Suprapubic skin (tissue), 4 donors: ENCODE measurements around the gene PMEPA1. TPM values are rescaled to one million over a fixed set of nuclear protein-coding genes. Genes with fewer than 3 reads are reported as not detected.

Source experiments
- DNase-seq, 2 donors: peaks; one replicate each; pipeline ENCODE4 v3.0.0-alpha.2; 2019; ENCODE audit warnings: low spot score in 2 of 2
- H3K27ac ChIP-seq: fragments of 200-600 bp; sonication (generic); one replicate; pipeline ENCODE4 v1.5.1; 2019
- H3K27me3 ChIP-seq: fragments of 200-600 bp; sonication (generic); one replicate; pipeline ENCODE4 v1.5.1; 2019
- H3K36me3 ChIP-seq: fragments of 200-600 bp; sonication (generic); one replicate; pipeline ENCODE4 v1.5.1; 2019
- H3K4me1 ChIP-seq: fragments of 200-600 bp; sonication (generic); one replicate; pipeline ENCODE4 v1.5.1; 2019
- H3K4me3 ChIP-seq: fragments of 200-600 bp; sonication (generic); one replicate; pipeline ENCODE4 v1.5.1; 2019; ENCODE audit warnings: mild to moderate bottlenecking
- H3K9me3 ChIP-seq: fragments of 200-600 bp; sonication (generic); one replicate; pipeline ENCODE4 v1.5.1; 2019
- CTCF ChIP-seq, 2 donors: fragments of 200-600 bp in 1 of 2; fragments of 450-650 bp in 1 of 2; sonication (generic) in 1 of 2; IDR thresholded peaks; one replicate each; pipeline ENCODE4 v1.5.1; 2016 to 2019; ENCODE audit warnings: antibody characterized with exemption in 2 of 2, mild to moderate bottlenecking in 1 of 2, moderate library complexity in 1 of 2
- EP300 ChIP-seq: sonication (generic); formaldehyde crosslinking; IDR thresholded peaks from one replicate; pipeline ENCODE4 v1.6.1; 2017; ENCODE audit warnings: antibody characterized with exemption
- POLR2A ChIP-seq, 2 donors: fragments of 450-650 bp; IDR thresholded peaks; one replicate each; pipeline ENCODE4 v1.6.1; 2017; ENCODE audit warnings: antibody characterized with exemption in 2 of 2, mild to moderate bottlenecking in 2 of 2, moderate library complexity in 2 of 2
- POLR2AphosphoS5 ChIP-seq, 3 donors: sonication (generic); formaldehyde crosslinking; IDR thresholded peaks; one replicate each; pipeline ENCODE4 v1.6.1; 2017; ENCODE audit warnings: antibody characterized with exemption in 3 of 3
- WGBS: methylation state at CpG from one replicate; pipeline ENCODE4 v1.1.5; 2018; 5-methylcytosine and 5-hydroxymethylcytosine counted together
- total RNA-seq, 4 donors: library from RNA; depleted of rRNA; stranded (reverse); fragments of >200 nt; gene quantifications; one replicate each; pipeline ENCODE4 v1.1.0, GENCODE V29; 2016

PMEPA1 gene
- total RNA-seq, 4 donors from 2014 or later = 9.5 to 20.4 (median 16.2) TPM

- Histone ChIP-seq H3K4me1 (no peaks in the 10 kb centered on the region), H3K9me3 (no peaks in the 10 kb centered on the region), H3K4me3 (no peak overlapping the region), H3K27me3 (no peaks in the 10 kb centered on the region), H3K27ac (no peak overlapping the region), H3K36me3 (no peaks in the 10 kb centered on the region)
- TF ChIP-seq POLR2AphosphoS5 (IDR thresholded peaks at IDR 0.05) (no peak), POLR2A (IDR thresholded peaks at IDR 0.05) (no peak), CTCF (IDR thresholded peaks at IDR 0.05) (no peak), EP300 (no peak)
- DNase-seq = no peak
- 68% methylated on average over 10 of the region's 10 CpGs for WGBS
These were observed 27.0 kb upstream of the PMEPA1 start for GRCh38 chr20:57736738-57737347.

- no peaks in the 10 kb centered on the region for H3K9me3 ChIP-seq
- H3K27ac ChIP-seq = no peak overlapping the region
- no peaks in the 10 kb centered on the region for H3K27me3 ChIP-seq
- H3K36me3 ChIP-seq = no peaks in the 10 kb centered on the region
- no peak for DNase-seq
- H3K4me1 ChIP-seq = no peaks in the 10 kb centered on the region
- 81% methylated on average over 8 of the region's 8 CpGs for WGBS
- TF ChIP-seq POLR2AphosphoS5 (IDR thresholded peaks at IDR 0.05) = no peak
- TF ChIP-seq POLR2A (IDR thresholded peaks at IDR 0.05) = no peak
- no peak for TF ChIP-seq EP300
- no peak for TF ChIP-seq CTCF (IDR thresholded peaks at IDR 0.05)
- no peak overlapping the region for H3K4me3 ChIP-seq
These were observed 26.3 kb upstream of the PMEPA1 start for GRCh38 chr20:57735831-57736737.

GRCh38 chr20:57734754-57735153 lies 24.9 kb upstream of the PMEPA1 start:
- TF ChIP-seq POLR2AphosphoS5 (IDR thresholded peaks at IDR 0.05) = no peak

GRCh38 chr20:57732226-57732625 lies 22.4 kb upstream of the PMEPA1 start:
- Histone ChIP-seq H3K27me3 (no peaks in the 10 kb centered on the region), H3K36me3 (no peaks in the 10 kb centered on the region), H3K4me1 (no peaks in the 10 kb centered on the region), H3K27ac (no peak overlapping the region), H3K4me3 (no peak overlapping the region), H3K9me3 (no peaks in the 10 kb centered on the region)
- no peak for TF ChIP-seq EP300
- no peak for TF ChIP-seq CTCF (IDR thresholded peaks at IDR 0.05)
- no peak for TF ChIP-seq POLR2AphosphoS5 (IDR thresholded peaks at IDR 0.05)
- WGBS = 61% methylated on average over 4 of the region's 4 CpGs
- DNase-seq = no peak

More at GRCh38 chr20:57734754-57735153, 24.9 kb upstream of the PMEPA1 start:
- WGBS = 88% methylated on average over 6 of the region's 6 CpGs
- no peaks in the 10 kb centered on the region for H3K9me3 ChIP-seq
- no peaks in the 10 kb centered on the region for H3K27me3 ChIP-seq
- H3K27ac ChIP-seq = no peak overlapping the region
- no peaks in the 10 kb centered on the region for H3K4me1 ChIP-seq
- no peak overlapping the region for H3K4me3 ChIP-seq
- no peak for DNase-seq
- H3K36me3 ChIP-seq = no peaks in the 10 kb centered on the region

GRCh38 chr20:57728762-57729161 lies 18.9 kb upstream of the PMEPA1 start:
- DNase-seq = no peak
- WGBS = 83% methylated on average over 4 of the region's 4 CpGs

More at GRCh38 chr20:57728762-57729161, 18.9 kb upstream of the PMEPA1 start:
- no peak for TF ChIP-seq EP300
- TF ChIP-seq POLR2AphosphoS5 (IDR thresholded peaks at IDR 0.05) = no peak
- no peak for TF ChIP-seq CTCF (IDR thresholded peaks at IDR 0.05)
- no peak for TF ChIP-seq POLR2A (IDR thresholded peaks at IDR 0.05)
- H3K36me3 ChIP-seq = no peaks in the 10 kb centered on the region
- H3K4me3 ChIP-seq = no peak overlapping the region
- no peaks in the 10 kb centered on the region for H3K4me1 ChIP-seq
- no peak overlapping the region for H3K27ac ChIP-seq
- H3K27me3 ChIP-seq = no peaks in the 10 kb centered on the region
- H3K9me3 ChIP-seq = no peaks in the 10 kb centered on the region
